Neural cell (in vitro differentiated cells): Measurements from ENCODE around the gene SLC6A6.

Experiments
- EZH2 ChIP-seq: fragments of 200-600, 300-800 bp; shearing (Covaris generic), sonication (generic); IDR thresholded peaks from 2 replicates; pipeline ENCODE4 v1.6.1; 2014; ENCODE audit warnings: antibody characterized with exemption, low read length, borderline replicate concordance, mild to moderate bottlenecking; ENCODE audit not compliant: insufficient read depth, poor library complexity, severe bottlenecking
- MXI1 ChIP-seq: fragments of 450-650 bp; conservative IDR thresholded peaks from 2 replicates; pipeline ENCODE4 v1.6.1; 2014; ENCODE audit warnings: antibody characterized with exemption, mild to moderate bottlenecking; ENCODE audit not compliant: poor library complexity, severe bottlenecking
- POLR2AphosphoS5 ChIP-seq: IDR thresholded peaks from 2 replicates; pipeline ENCODE4 v1.6.1; 2012
- SMC3 ChIP-seq: fragments of 450-650 bp; conservative IDR thresholded peaks from 2 replicates; pipeline ENCODE4 v1.6.1; 2014; ENCODE audit warnings: antibody characterized with exemption, mild to moderate bottlenecking, moderate library complexity; ENCODE audit not compliant: poor library complexity
- TAF1 ChIP-seq: IDR thresholded peaks from 2 replicates; pipeline ENCODE4 v1.6.1; 2012; ENCODE audit warnings: low read depth
- TF ChIP-seq, protein P1 (sequence below): fragments of 450-650 bp; IDR thresholded peaks from 2 replicates; pipeline ENCODE4 v1.5.1; 2014; ENCODE audit warnings: antibody characterized with exemption, mild to moderate bottlenecking, moderate library complexity; ENCODE audit not compliant: poor library complexity, severe bottlenecking
- TF ChIP-seq, protein P2 (sequence below): IDR thresholded peaks from 2 replicates; pipeline ENCODE4 v1.6.1; 2012; ENCODE audit warnings: borderline replicate concordance

DNA sequence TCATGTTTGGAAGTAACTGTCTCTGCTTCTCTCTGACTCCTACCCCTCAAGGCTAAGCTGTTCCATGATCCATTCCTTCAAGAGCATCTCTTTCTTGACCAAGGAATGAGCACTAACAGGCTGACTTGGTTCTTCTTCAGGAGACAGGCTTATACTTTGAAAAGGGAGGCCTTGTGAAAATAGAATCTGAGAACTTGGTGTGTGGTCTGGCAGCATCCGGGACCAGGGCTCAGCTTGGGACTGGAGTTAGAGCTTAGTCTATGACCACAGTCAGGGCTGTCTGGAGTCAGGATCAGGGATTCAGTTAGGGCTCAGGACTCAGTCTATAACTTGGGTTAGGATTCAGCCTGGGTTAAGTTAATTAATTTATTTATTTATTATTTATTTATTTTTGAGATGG lies 44.9 kb upstream of the SLC6A6 start:
- no peak for TF ChIP-seq SMC3
- TF ChIP-seq, protein P1, sequence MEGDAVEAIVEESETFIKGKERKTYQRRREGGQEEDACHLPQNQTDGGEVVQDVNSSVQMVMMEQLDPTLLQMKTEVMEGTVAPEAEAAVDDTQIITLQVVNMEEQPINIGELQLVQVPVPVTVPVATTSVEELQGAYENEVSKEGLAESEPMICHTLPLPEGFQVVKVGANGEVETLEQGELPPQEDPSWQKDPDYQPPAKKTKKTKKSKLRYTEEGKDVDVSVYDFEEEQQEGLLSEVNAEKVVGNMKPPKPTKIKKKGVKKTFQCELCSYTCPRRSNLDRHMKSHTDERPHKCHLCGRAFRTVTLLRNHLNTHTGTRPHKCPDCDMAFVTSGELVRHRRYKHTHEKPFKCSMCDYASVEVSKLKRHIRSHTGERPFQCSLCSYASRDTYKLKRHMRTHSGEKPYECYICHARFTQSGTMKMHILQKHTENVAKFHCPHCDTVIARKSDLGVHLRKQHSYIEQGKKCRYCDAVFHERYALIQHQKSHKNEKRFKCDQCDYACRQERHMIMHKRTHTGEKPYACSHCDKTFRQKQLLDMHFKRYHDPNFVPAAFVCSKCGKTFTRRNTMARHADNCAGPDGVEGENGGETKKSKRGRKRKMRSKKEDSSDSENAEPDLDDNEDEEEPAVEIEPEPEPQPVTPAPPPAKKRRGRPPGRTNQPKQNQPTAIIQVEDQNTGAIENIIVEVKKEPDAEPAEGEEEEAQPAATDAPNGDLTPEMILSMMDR = no peak
- no peak for TF ChIP-seq EZH2
- TF ChIP-seq, protein P2, sequence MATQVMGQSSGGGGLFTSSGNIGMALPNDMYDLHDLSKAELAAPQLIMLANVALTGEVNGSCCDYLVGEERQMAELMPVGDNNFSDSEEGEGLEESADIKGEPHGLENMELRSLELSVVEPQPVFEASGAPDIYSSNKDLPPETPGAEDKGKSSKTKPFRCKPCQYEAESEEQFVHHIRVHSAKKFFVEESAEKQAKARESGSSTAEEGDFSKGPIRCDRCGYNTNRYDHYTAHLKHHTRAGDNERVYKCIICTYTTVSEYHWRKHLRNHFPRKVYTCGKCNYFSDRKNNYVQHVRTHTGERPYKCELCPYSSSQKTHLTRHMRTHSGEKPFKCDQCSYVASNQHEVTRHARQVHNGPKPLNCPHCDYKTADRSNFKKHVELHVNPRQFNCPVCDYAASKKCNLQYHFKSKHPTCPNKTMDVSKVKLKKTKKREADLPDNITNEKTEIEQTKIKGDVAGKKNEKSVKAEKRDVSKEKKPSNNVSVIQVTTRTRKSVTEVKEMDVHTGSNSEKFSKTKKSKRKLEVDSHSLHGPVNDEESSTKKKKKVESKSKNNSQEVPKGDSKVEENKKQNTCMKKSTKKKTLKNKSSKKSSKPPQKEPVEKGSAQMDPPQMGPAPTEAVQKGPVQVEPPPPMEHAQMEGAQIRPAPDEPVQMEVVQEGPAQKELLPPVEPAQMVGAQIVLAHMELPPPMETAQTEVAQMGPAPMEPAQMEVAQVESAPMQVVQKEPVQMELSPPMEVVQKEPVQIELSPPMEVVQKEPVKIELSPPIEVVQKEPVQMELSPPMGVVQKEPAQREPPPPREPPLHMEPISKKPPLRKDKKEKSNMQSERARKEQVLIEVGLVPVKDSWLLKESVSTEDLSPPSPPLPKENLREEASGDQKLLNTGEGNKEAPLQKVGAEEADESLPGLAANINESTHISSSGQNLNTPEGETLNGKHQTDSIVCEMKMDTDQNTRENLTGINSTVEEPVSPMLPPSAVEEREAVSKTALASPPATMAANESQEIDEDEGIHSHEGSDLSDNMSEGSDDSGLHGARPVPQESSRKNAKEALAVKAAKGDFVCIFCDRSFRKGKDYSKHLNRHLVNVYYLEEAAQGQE = no peak
- TF ChIP-seq TAF1 = no peak
- no peak for TF ChIP-seq MXI1
- TF ChIP-seq POLR2AphosphoS5 = no peak
